ENCODE data around the gene OSBPL5.
A peak's percentile ranks its signal among the peaks of the same experiment; 100 is the strongest.

OSBPL5 gene

GRCh38 chr11:3106736-3107524 lies 58.2 kb downstream of the OSBPL5 start:
- FAIRE-seq: no peak
- no peak for DNase-seq (ENCODE audit: insufficient read length, low spot score)

GRCh38 chr11:3105791-3106735 lies 59.0 kb downstream of the OSBPL5 start:
- no peak for FAIRE-seq
- no peak for DNase-seq (ENCODE audit: insufficient read length, low spot score)

- no peak for FAIRE-seq
- DNase-seq (ENCODE audit: insufficient read length, low spot score): no peak
These were observed 59.9 kb downstream of the OSBPL5 start for GRCh38 chr11:3104961-3105790.

- DNase-seq (ENCODE audit: insufficient read length, low spot score) (no peak), FAIRE-seq (no peak)
These were observed 60.9 kb downstream of the OSBPL5 start for GRCh38 chr11:3104051-3104714.

- DNase-seq (ENCODE audit: insufficient read length, low spot score): no peak
- FAIRE-seq: no peak
These were observed 62.0 kb downstream of the OSBPL5 start for GRCh38 chr11:3103076-3103475.

GRCh38 chr11:3102641-3102921 lies 62.5 kb downstream of the OSBPL5 start:
- DNase-seq (ENCODE audit: insufficient read length, low spot score) (no peak), FAIRE-seq (no peak)

- FAIRE-seq: no peak
These were observed 63.0 kb downstream of the OSBPL5 start for GRCh38 chr11:3101921-3102640.

GRCh38 chr11:3099178-3099577 lies 65.9 kb downstream of the OSBPL5 start:
- DNase-seq (ENCODE audit: insufficient read length, low spot score) (no peak), FAIRE-seq (no peak)

More at GRCh38 chr11:3101921-3102640, 63.0 kb downstream of the OSBPL5 start:
- no peak for DNase-seq (ENCODE audit: insufficient read length, low spot score)

- DNase-seq (ENCODE audit: insufficient read length, low spot score) (no peak), FAIRE-seq (no peak)
These were observed 68.1 kb downstream of the OSBPL5 start for GRCh38 chr11:3096909-3097530.

GRCh38 chr11:3095712-3096361 lies 69.3 kb downstream of the OSBPL5 start:
- no peak for DNase-seq (ENCODE audit: insufficient read length, low spot score)
- no peak for FAIRE-seq

GRCh38 chr11:3094223-3094824 lies 70.8 kb downstream of the OSBPL5 start:
- FAIRE-seq: no peak
- no peak for DNase-seq (ENCODE audit: insufficient read length, low spot score)

- no peak for FAIRE-seq
These were observed 71.6 kb downstream of the OSBPL5 start for GRCh38 chr11:3093281-3094191.

GRCh38 chr11:3092603-3093141 lies 72.4 kb downstream of the OSBPL5 start:
- DNase-seq (ENCODE audit: insufficient read length, low spot score) (no peak), FAIRE-seq (no peak)

More at GRCh38 chr11:3093281-3094191, 71.6 kb downstream of the OSBPL5 start:
- no peak for DNase-seq (ENCODE audit: insufficient read length, low spot score)

GRCh38 chr11:3091846-3092602 lies 73.1 kb downstream of the OSBPL5 start:
- peak; percentile 62 for FAIRE-seq

GRCh38 chr11:3091081-3091845 lies 73.8 kb downstream of the OSBPL5 start:
- FAIRE-seq (no peak), DNase-seq (ENCODE audit: insufficient read length, low spot score) (no peak)

More at GRCh38 chr11:3091846-3092602, 73.1 kb downstream of the OSBPL5 start:
- DNase-seq (ENCODE audit: insufficient read length, low spot score): peak; percentile 95

Data from GM19239 (cell line).